ENCODE measurements around the gene RBMS2. TPM values are rescaled to one million over a fixed set of nuclear protein-coding genes. Genes with fewer than 3 reads are reported as not detected.

The RBMS2 gene
- polyA plus RNA-seq, 1 of the 3 experiments (the other 2 are of a cell fraction), result 8.9 TPM

DNA sequence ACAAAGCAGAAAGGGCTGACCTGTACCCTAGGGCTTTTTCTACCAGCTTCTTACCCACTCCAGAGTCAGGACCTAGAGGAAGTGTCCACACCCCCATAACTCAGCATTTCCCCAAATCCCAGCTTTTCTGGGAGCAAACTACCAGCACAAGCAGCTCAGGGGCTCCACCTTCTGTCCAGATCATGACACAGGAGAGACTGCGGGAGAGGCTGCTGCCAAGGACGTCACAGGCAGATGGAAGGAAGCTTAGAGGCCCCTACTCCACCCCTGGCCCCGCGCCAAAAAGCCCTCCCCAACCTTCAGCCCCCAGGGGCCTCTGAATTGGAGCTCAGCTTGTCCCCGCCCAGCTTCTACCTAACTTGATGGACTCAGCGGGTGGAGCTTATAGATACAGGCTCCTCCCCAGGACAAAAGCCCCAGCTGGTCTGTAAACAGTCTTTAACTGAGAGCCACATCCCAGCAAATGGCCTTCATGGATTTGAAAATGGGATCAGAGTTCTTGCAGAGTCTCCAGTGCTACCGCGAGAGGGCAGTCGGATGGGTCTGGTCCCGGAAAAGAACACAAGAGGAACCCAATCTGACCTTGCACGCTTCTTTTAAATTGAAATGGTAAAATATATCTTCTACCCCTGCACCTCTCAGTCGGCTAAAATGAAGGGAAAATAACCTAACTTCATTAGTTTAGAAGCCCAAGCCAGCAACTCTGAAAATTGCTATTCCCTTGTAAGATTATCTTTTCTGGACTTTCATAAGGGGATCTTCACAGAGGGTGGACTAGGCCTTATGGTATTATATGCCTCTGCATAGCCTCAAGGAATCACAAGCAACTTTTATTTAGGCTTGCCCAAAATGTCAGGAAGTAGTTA, 115.3 kb downstream of the RBMS2 start:
- DNase-seq, result peak; percentile 92
- H3K9me2 ChIP-seq, result no peaks in the 10 kb centered on the region
- H3K27me3 ChIP-seq (ENCODE audit: insufficient read depth), result no peaks in the 10 kb centered on the region
- H3K27ac ChIP-seq (ENCODE audit: low read depth in 2 of 2, low read length in 1 of 2), result peak overlapping the region; percentile 94 to 96
- peak overlapping the region; percentile 90 to 95 for H3K4me3 ChIP-seq (ENCODE audit: low read depth in 2 of 2, low read length in 1 of 2)
- H3K9me3 ChIP-seq, result no peaks in the 10 kb centered on the region
- POLR2A ChIA-PET, result interaction anchor here (0.5 to 2.0 kb wide), 9 partner anchors 9 to 277 kb away, joined by 3 to 25 read pairs (median 4); partner anchors contain the start of genes ATP5F1B, NACA, PTGES3 and RBMS2
- CTCF ChIA-PET, result interaction anchor here (0.6 to 3.7 kb wide), 53 partner anchors 8 to 570 kb away, joined by 3 to 54 read pairs (median 4); partner anchors contain the start of genes ATP5F1B, NACA, PRIM1 and RBMS2
- H3F3A ChIP-seq (replicated peaks; ENCODE audit: insufficient read depth), result peaks cover 51% of the 10 kb centered on the region
- H3K4me1 ChIP-seq (ENCODE audit: control insufficient read depth in 1 of 2, insufficient read depth in 2 of 2, low read depth in 1 of 2, low read length in 1 of 2), result peaks cover 25 to 44% of the 10 kb centered on the region in 2 experiments
- H3K4me2 ChIP-seq, result peak overlapping the region; percentile 98
- H3K9ac ChIP-seq, result peak overlapping the region; percentile 75
- peak overlapping the region; percentile 77 for H2AFZ ChIP-seq (ENCODE audit: low read depth)
- H3K36me3 ChIP-seq (replicated peaks in 1 of 2; ENCODE audit: control insufficient read depth in 1 of 2, insufficient read depth in 2 of 2, low read length in 1 of 2), result peaks cover 30 to 45% of the 10 kb centered on the region in 2 experiments
- peaks cover 18% of the 10 kb centered on the region for H4K20me1 ChIP-seq (ENCODE audit: insufficient read depth)
- 2% methylated on average over 10 of the region's 12 CpGs for WGBS (ENCODE audit: low lambda C conversion rate)
- peaks cover 45% of the 10 kb centered on the region for H3K79me2 ChIP-seq (ENCODE audit: insufficient read depth)
- TF ChIP-seq CHD2 (IDR thresholded peaks at IDR 0.05; ENCODE audit: low read length, partially characterized antibody) (peak; percentile 66), FOSL2 (IDR thresholded peaks at IDR 0.05; ENCODE audit: borderline replicate concordance, low read depth) (no peak), JUND (IDR thresholded peaks at IDR 0.05) (peak; percentile 26; the same call in 1 of the 2 replicates), MXI1 (IDR thresholded peaks at IDR 0.05; ENCODE audit: low read depth, low read length) (peak; percentile 51; the same call in 1 of the 2 replicates), POLR2AphosphoS5 (IDR thresholded peaks at IDR 0.05; ENCODE audit: low read depth, low read length) (peak; percentile 84; the same call in 1 of the 2 replicates), RAD21 (IDR thresholded peaks at IDR 0.05; ENCODE audit: low read length) (peak; percentile 80), RCOR1 (IDR thresholded peaks at IDR 0.05; ENCODE audit: low read length) (peak; percentile 56; the same call in 1 of the 2 replicates), RXRA (IDR thresholded peaks at IDR 0.05; ENCODE audit: borderline replicate concordance, low read depth) (peak; percentile 54; the same call in 1 of the 2 replicates), GABPA (IDR thresholded peaks at IDR 0.05; ENCODE audit: low read depth) (peak; percentile 44; the same call in 1 of the 2 replicates), YY1 (IDR thresholded peaks at IDR 0.05; ENCODE audit: low read depth) (0 out of 2 replicates have a peak, but pooled peaks have one; percentile 4), TCF12 (IDR thresholded peaks at IDR 0.05) (peak; percentile 51), EP300 (IDR thresholded peaks at IDR 0.05; ENCODE audit: borderline replicate concordance in 1 of 2, low read depth in 1 of 2, low read length in 1 of 2) (0 out of 4 replicates have a peak, but pooled peaks have one; percentile 19 to 20), MEF2A (IDR thresholded peaks at IDR 0.05; ENCODE audit: borderline replicate concordance, low read depth) (no peak; the same call in 1 of the 2 replicates), NRF1 (IDR thresholded peaks at IDR 0.05; ENCODE audit: low read depth, low read length) (no peak), FOXJ3 (CRISPR knock-in tag; IDR thresholded peaks at IDR 0.05) (0 out of 2 replicates have a peak, but pooled peaks have one; percentile 39), GATA2 (CRISPR knock-in tag; IDR thresholded peaks at IDR 0.05) (no peak), SIN3A (IDR thresholded peaks at IDR 0.05; ENCODE audit: borderline replicate concordance, low read depth, low read length) (peak; percentile 95), SMC3 (IDR thresholded peaks at IDR 0.05; ENCODE audit: low read depth, low read length) (peak; percentile 69)
- TF ChIP-seq, protein P1, sequence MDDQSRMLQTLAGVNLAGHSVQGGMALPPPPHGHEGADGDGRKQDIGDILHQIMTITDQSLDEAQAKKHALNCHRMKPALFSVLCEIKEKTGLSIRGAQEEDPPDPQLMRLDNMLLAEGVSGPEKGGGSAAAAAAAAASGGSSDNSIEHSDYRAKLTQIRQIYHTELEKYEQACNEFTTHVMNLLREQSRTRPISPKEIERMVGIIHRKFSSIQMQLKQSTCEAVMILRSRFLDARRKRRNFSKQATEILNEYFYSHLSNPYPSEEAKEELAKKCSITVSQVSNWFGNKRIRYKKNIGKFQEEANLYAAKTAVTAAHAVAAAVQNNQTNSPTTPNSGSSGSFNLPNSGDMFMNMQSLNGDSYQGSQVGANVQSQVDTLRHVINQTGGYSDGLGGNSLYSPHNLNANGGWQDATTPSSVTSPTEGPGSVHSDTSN (IDR thresholded peaks at IDR 0.05), result peak; percentile 72
- TF ChIP-seq, protein P2, sequence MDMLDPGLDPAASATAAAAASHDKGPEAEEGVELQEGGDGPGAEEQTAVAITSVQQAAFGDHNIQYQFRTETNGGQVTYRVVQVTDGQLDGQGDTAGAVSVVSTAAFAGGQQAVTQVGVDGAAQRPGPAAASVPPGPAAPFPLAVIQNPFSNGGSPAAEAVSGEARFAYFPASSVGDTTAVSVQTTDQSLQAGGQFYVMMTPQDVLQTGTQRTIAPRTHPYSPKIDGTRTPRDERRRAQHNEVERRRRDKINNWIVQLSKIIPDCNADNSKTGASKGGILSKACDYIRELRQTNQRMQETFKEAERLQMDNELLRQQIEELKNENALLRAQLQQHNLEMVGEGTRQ (IDR thresholded peaks at IDR 0.05; ENCODE audit: borderline replicate concordance, low read depth, low read length), result no peak
- TF ChIP-seq, protein P3, sequence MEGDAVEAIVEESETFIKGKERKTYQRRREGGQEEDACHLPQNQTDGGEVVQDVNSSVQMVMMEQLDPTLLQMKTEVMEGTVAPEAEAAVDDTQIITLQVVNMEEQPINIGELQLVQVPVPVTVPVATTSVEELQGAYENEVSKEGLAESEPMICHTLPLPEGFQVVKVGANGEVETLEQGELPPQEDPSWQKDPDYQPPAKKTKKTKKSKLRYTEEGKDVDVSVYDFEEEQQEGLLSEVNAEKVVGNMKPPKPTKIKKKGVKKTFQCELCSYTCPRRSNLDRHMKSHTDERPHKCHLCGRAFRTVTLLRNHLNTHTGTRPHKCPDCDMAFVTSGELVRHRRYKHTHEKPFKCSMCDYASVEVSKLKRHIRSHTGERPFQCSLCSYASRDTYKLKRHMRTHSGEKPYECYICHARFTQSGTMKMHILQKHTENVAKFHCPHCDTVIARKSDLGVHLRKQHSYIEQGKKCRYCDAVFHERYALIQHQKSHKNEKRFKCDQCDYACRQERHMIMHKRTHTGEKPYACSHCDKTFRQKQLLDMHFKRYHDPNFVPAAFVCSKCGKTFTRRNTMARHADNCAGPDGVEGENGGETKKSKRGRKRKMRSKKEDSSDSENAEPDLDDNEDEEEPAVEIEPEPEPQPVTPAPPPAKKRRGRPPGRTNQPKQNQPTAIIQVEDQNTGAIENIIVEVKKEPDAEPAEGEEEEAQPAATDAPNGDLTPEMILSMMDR (IDR thresholded peaks at IDR 0.05), result peak; percentile 75
- TF ChIP-seq, protein P4, sequence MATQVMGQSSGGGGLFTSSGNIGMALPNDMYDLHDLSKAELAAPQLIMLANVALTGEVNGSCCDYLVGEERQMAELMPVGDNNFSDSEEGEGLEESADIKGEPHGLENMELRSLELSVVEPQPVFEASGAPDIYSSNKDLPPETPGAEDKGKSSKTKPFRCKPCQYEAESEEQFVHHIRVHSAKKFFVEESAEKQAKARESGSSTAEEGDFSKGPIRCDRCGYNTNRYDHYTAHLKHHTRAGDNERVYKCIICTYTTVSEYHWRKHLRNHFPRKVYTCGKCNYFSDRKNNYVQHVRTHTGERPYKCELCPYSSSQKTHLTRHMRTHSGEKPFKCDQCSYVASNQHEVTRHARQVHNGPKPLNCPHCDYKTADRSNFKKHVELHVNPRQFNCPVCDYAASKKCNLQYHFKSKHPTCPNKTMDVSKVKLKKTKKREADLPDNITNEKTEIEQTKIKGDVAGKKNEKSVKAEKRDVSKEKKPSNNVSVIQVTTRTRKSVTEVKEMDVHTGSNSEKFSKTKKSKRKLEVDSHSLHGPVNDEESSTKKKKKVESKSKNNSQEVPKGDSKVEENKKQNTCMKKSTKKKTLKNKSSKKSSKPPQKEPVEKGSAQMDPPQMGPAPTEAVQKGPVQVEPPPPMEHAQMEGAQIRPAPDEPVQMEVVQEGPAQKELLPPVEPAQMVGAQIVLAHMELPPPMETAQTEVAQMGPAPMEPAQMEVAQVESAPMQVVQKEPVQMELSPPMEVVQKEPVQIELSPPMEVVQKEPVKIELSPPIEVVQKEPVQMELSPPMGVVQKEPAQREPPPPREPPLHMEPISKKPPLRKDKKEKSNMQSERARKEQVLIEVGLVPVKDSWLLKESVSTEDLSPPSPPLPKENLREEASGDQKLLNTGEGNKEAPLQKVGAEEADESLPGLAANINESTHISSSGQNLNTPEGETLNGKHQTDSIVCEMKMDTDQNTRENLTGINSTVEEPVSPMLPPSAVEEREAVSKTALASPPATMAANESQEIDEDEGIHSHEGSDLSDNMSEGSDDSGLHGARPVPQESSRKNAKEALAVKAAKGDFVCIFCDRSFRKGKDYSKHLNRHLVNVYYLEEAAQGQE (IDR thresholded peaks at IDR 0.05; ENCODE audit: low read depth, low read length), result no peak; the same call in 1 of the 2 replicates
- TF ChIP-seq, protein P5, sequence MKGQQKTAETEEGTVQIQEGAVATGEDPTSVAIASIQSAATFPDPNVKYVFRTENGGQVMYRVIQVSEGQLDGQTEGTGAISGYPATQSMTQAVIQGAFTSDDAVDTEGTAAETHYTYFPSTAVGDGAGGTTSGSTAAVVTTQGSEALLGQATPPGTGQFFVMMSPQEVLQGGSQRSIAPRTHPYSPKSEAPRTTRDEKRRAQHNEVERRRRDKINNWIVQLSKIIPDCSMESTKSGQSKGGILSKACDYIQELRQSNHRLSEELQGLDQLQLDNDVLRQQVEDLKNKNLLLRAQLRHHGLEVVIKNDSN (IDR thresholded peaks at IDR 0.05; ENCODE audit: borderline replicate concordance, low read depth), result no peak
